ENCODE measurements around the gene ADGRB3.

- peak; percentile 59 for TF ChIP-seq CTCF (conservative IDR thresholded peaks at IDR 0.05; ENCODE audit: low read depth, low read length)
- no peak for TF ChIP-seq EZH2 (IDR thresholded peaks at IDR 0.05; ENCODE audit: borderline replicate concordance, low read depth, low read length, poor library complexity, severe bottlenecking)
These were observed 241.9 kb downstream of the ADGRB3 start for GRCh38 chr6:68876792-68877493.

All from A673 (cell line).